Uterus (tissue), 2 donors: Measurements from ENCODE around the gene PGLYRP1.

ENCODE experiments used
- CTCF ChIP-seq, 4 experiments: fragments of 200-600 bp in 2 of 4; fragments of 450-650 bp in 2 of 4; sonication (generic) in 2 of 4; IDR thresholded peaks; one replicate each; pipeline ENCODE4 v1.5.1; 2016 to 2019; ENCODE audit warnings: antibody characterized with exemption in 4 of 4, mild to moderate bottlenecking in 2 of 4, moderate library complexity in 1 of 4
- POLR2A ChIP-seq, 2 donors: fragments of 450-650 bp; IDR thresholded peaks; one replicate each; pipeline ENCODE4 v1.6.1; 2016; ENCODE audit warnings: antibody characterized with exemption in 2 of 2, mild to moderate bottlenecking in 1 of 2, moderate library complexity in 1 of 2

- TF ChIP-seq CTCF (IDR thresholded peaks at IDR 0.05) (no peak), POLR2A (IDR thresholded peaks at IDR 0.05) (no peak)
These were observed 25.9 kb downstream of the PGLYRP1 start for GRCh38 chr19:45996933-45997332.
